ENCODE measurements around the gene TMEM11. TPM values are rescaled to one million over a fixed set of nuclear protein-coding genes. Genes with fewer than 3 reads are reported as not detected.

The TMEM11 gene
- total RNA-seq, 1 donor = 18.1 TPM

GRCh38 chr17:21166595-21167210 is 47.3 kb downstream of the TMEM11 start:
- H3K4me1 ChIP-seq (ENCODE audit: insufficient read depth, low read length) = peaks cover 31% of the 10 kb centered on the region
- no peaks in the 10 kb centered on the region for H3K9me3 ChIP-seq (ENCODE audit: low read depth, low read length)
- H3K79me2 ChIP-seq (ENCODE audit: insufficient read depth, low read length) = peaks cover 22% of the 10 kb centered on the region
- peak overlapping the region; percentile 19 for H3K4me3 ChIP-seq (ENCODE audit: insufficient read depth, low read length)
- no peaks in the 10 kb centered on the region for H4K20me1 ChIP-seq (ENCODE audit: insufficient read depth, low read length)
- peak overlapping the region; percentile 32 for H3K4me2 ChIP-seq (ENCODE audit: insufficient read depth, low read length)
- DNase-seq (ENCODE audit: insufficient read length, low spot score, missing footprints) = peak; percentile 72
- TF ChIP-seq CTCF (IDR thresholded peaks at IDR 0.05; ENCODE audit: extremely low read depth, low read depth, low read length) = no peak
- no peaks in the 10 kb centered on the region for H3K36me3 ChIP-seq (ENCODE audit: insufficient read depth, low read length)
- H3K27me3 ChIP-seq (ENCODE audit: insufficient read depth, low read length) = no peaks in the 10 kb centered on the region
- H2AFZ ChIP-seq (ENCODE audit: low read length) = peak overlapping the region; percentile 30
- peak overlapping the region; percentile 87 for H3K27ac ChIP-seq (ENCODE audit: low read depth, low read length)

GRCh38 chr17:21165922-21166594 is 47.9 kb downstream of the TMEM11 start:
- Histone ChIP-seq H3K4me2 (ENCODE audit: insufficient read depth, low read length) (peak overlapping the region; percentile 32), H3K4me3 (ENCODE audit: insufficient read depth, low read length) (no peak overlapping the region), H3K36me3 (ENCODE audit: insufficient read depth, low read length) (no peaks in the 10 kb centered on the region), H3K4me1 (ENCODE audit: insufficient read depth, low read length) (peaks cover 37% of the 10 kb centered on the region), H3K79me2 (ENCODE audit: insufficient read depth, low read length) (peaks cover 22% of the 10 kb centered on the region), H3K27me3 (ENCODE audit: insufficient read depth, low read length) (no peaks in the 10 kb centered on the region), H3K9me3 (ENCODE audit: low read depth, low read length) (no peaks in the 10 kb centered on the region), H2AFZ (ENCODE audit: low read length) (peak overlapping the region; percentile 19), H4K20me1 (ENCODE audit: insufficient read depth, low read length) (no peaks in the 10 kb centered on the region), H3K27ac (ENCODE audit: low read depth, low read length) (peak overlapping the region; percentile 87)
- no peak for DNase-seq (ENCODE audit: insufficient read length, low spot score, missing footprints)
- TF ChIP-seq CTCF (IDR thresholded peaks at IDR 0.05; ENCODE audit: extremely low read depth, low read depth, low read length) = no peak

GRCh38 chr17:21164620-21165019 is 49.3 kb downstream of the TMEM11 start:
- Histone ChIP-seq H2AFZ (ENCODE audit: low read length) (no peak overlapping the region), H3K9me3 (ENCODE audit: low read depth, low read length) (no peaks in the 10 kb centered on the region), H4K20me1 (ENCODE audit: insufficient read depth, low read length) (no peaks in the 10 kb centered on the region), H3K4me1 (ENCODE audit: insufficient read depth, low read length) (peaks cover 41% of the 10 kb centered on the region), H3K4me2 (ENCODE audit: insufficient read depth, low read length) (no peak overlapping the region), H3K79me2 (ENCODE audit: insufficient read depth, low read length) (peaks cover 17% of the 10 kb centered on the region), H3K27me3 (ENCODE audit: insufficient read depth, low read length) (no peaks in the 10 kb centered on the region), H3K36me3 (ENCODE audit: insufficient read depth, low read length) (no peaks in the 10 kb centered on the region), H3K27ac (ENCODE audit: low read depth, low read length) (peak overlapping the region; percentile 26), H3K4me3 (ENCODE audit: insufficient read depth, low read length) (no peak overlapping the region)
- no peak for DNase-seq (ENCODE audit: insufficient read length, low spot score, missing footprints)
- TF ChIP-seq CTCF (IDR thresholded peaks at IDR 0.05; ENCODE audit: extremely low read depth, low read depth, low read length) = no peak

- no peak overlapping the region for H3K4me3 ChIP-seq (ENCODE audit: insufficient read depth, low read length)
- H3K27ac ChIP-seq (ENCODE audit: low read depth, low read length) = peak overlapping the region; percentile 26
Measured at GRCh38 chr17:21164216-21164615, 49.7 kb downstream of the TMEM11 start.

More at GRCh38 chr17:21164216-21164615, 49.7 kb downstream of the TMEM11 start:
- no peaks in the 10 kb centered on the region for H3K9me3 ChIP-seq (ENCODE audit: low read depth, low read length)
- no peaks in the 10 kb centered on the region for H4K20me1 ChIP-seq (ENCODE audit: insufficient read depth, low read length)
- no peaks in the 10 kb centered on the region for H3K27me3 ChIP-seq (ENCODE audit: insufficient read depth, low read length)
- no peak overlapping the region for H3K4me2 ChIP-seq (ENCODE audit: insufficient read depth, low read length)
- peak; percentile 31 for TF ChIP-seq CTCF (IDR thresholded peaks at IDR 0.05; ENCODE audit: extremely low read depth, low read depth, low read length)
- H3K4me1 ChIP-seq (ENCODE audit: insufficient read depth, low read length) = peaks cover 41% of the 10 kb centered on the region
- H2AFZ ChIP-seq (ENCODE audit: low read length) = no peak overlapping the region
- H3K79me2 ChIP-seq (ENCODE audit: insufficient read depth, low read length) = peaks cover 14% of the 10 kb centered on the region
- no peak for DNase-seq (ENCODE audit: insufficient read length, low spot score, missing footprints)
- H3K36me3 ChIP-seq (ENCODE audit: insufficient read depth, low read length) = no peaks in the 10 kb centered on the region

All from osteoblast (primary cell).